Neutrophil (primary cell): ENCODE results near the gene DNAJC24.

Experiments used
- H3K27ac ChIP-seq: fragments of 200-600 bp; sonication (generic); 2 replicates; pipeline ENCODE4 v1.5.1; 2016; ENCODE audit warnings: mild to moderate bottlenecking, moderate library complexity
- H3K27me3 ChIP-seq: fragments of 200-600 bp; sonication (generic); 2 replicates; pipeline ENCODE4 v1.6.0; 2016; ENCODE audit warnings: mild to moderate bottlenecking
- H3K36me3 ChIP-seq: fragments of 200-600 bp; sonication (generic); 2 replicates; pipeline ENCODE4 v1.5.1; 2017
- H3K4me1 ChIP-seq, 2 experiments: fragments of 200-600 bp in 1 of 2; sonication (generic) in 1 of 2; 1 replicate in 1 of 2; 2 replicates in 1 of 2; pipeline versions ENCODE4 v1.5.1 to v1.6.1; 2013 to 2016; ENCODE audit warnings: low read depth in 1 of 2, low read length in 1 of 2, mild to moderate bottlenecking in 1 of 2, moderate library complexity in 1 of 2; ENCODE audit not compliant: control insufficient read depth in 1 of 2, insufficient read depth in 1 of 2
- H3K4me3 ChIP-seq, 2 experiments: fragments of 200-600 bp in 1 of 2; sonication (generic) in 1 of 2; 1 replicate in 1 of 2; 2 replicates in 1 of 2; pipeline ENCODE4 v1.5.1; 2013 to 2016; ENCODE audit warnings: low read depth in 1 of 2, low read length in 1 of 2, mild to moderate bottlenecking in 1 of 2, moderate library complexity in 1 of 2
- H3K9me3 ChIP-seq: fragments of 200-600 bp; sonication (generic); 2 replicates; pipeline ENCODE4 v1.5.1; 2016
- CTCF ChIP-seq: fragments of 200-600 bp; sonication (generic); IDR thresholded peaks from 2 replicates; pipeline ENCODE4 v1.5.1; 2016; ENCODE audit warnings: antibody characterized with exemption

The DNAJC24 gene

GRCh38 chr11:31480930-31481329 lies 111.3 kb downstream of the DNAJC24 start:
- Histone ChIP-seq H3K27me3 (no peaks in the 10 kb centered on the region), H3K4me1 (no peaks in the 10 kb centered on the region), H3K36me3 (no peaks in the 10 kb centered on the region), H3K4me3 (no peak overlapping the region), H3K9me3 (no peaks in the 10 kb centered on the region), H3K27ac (no peak overlapping the region)
- TF ChIP-seq CTCF: no peak
